Large intestine (tissue), 3 donors: ENCODE data around the gene RIN1. TPM values are rescaled to one million over a fixed set of nuclear protein-coding genes. Genes with fewer than 3 reads are reported as not detected.
"Not testable (repeated sequence)": the region's sequence is repeated elsewhere in the genome, so short reads cannot be mapped to it uniquely, and the experiment has no call there.

Experiments used
- DNase-seq, 2 donors: peaks; one replicate each; pipeline versions ENCODE4 v3.0.0 to v3.0.0-alpha.2; 2013
- H3K27ac ChIP-seq: one replicate; pipeline ENCODE4 v1.5.1; 2013; ENCODE audit warnings: low read length
- H3K27me3 ChIP-seq: 2 replicates; pipeline ENCODE4 v1.6.1; 2013; ENCODE audit warnings: low read length; ENCODE audit not compliant: control insufficient read depth, insufficient read depth
- H3K36me3 ChIP-seq: 2 replicates; pipeline ENCODE4 v1.6.1; 2013; ENCODE audit warnings: low read length; ENCODE audit not compliant: control insufficient read depth, insufficient read depth
- H3K4me1 ChIP-seq: one replicate; pipeline ENCODE4 v1.6.1; 2013; ENCODE audit warnings: low read length; ENCODE audit not compliant: control insufficient read depth, insufficient read depth
- H3K4me3 ChIP-seq: one replicate; pipeline ENCODE4 v1.5.1; 2013; ENCODE audit warnings: low read length
- H3K9me3 ChIP-seq: one replicate; pipeline ENCODE4 v1.6.1; 2013; ENCODE audit warnings: mild to moderate bottlenecking, low read depth, low read length, moderate library complexity; ENCODE audit not compliant: control insufficient read depth
- WGBS: methylation state at CpG from one replicate; pipeline ENCODE4 v1.1.5; 2013; ENCODE audit warnings: low lambda C conversion rate; ENCODE audit not compliant: insufficient coverage; 5-methylcytosine and 5-hydroxymethylcytosine counted together
- polyA plus RNA-seq: library from polyadenylated mRNA; unstranded; fragments of 120-200 nt; gene quantifications from one replicate; pipeline ENCODE4 v1.2.1, GENCODE V29; 2013

The RIN1 gene
- polyA plus RNA-seq, 1 donor: 5.2 TPM

DNA sequence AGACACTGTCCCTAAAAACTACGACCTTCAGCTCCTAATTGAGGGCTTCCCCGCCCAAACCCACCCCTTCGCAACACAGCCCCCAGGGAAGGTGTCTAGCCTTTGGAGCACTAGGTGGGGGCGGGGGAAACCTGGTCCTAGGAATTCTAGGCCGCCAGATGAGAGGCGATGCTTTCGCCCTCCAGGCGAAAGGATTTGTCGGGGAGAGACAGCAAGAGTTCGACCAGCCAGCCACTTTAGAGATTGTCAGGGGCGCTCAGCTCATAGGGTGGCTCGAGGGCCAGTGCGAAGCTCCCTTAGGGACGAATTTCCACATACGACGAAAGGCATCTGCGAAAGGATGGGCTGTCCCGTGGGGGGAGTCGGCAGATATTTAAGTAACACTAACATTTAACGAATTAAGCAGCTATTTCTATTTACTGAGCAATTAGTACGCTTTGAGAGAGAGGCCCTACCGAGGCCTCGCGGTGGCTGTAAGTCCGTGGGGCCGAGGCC, 24.7 kb downstream of the RIN1 start:
- Histone ChIP-seq H3K27me3 (no peaks in the 10 kb centered on the region), H3K36me3 (no peaks in the 10 kb centered on the region), H3K4me3 (peak overlapping the region; percentile 58), H3K4me1 (peaks cover 13% of the 10 kb centered on the region), H3K27ac (peak overlapping the region; percentile 98), H3K9me3 (no peaks in the 10 kb centered on the region)
- no peak for DNase-seq
- WGBS: no CpG with 5 or more reads among the region's 26 CpGs

DNA sequence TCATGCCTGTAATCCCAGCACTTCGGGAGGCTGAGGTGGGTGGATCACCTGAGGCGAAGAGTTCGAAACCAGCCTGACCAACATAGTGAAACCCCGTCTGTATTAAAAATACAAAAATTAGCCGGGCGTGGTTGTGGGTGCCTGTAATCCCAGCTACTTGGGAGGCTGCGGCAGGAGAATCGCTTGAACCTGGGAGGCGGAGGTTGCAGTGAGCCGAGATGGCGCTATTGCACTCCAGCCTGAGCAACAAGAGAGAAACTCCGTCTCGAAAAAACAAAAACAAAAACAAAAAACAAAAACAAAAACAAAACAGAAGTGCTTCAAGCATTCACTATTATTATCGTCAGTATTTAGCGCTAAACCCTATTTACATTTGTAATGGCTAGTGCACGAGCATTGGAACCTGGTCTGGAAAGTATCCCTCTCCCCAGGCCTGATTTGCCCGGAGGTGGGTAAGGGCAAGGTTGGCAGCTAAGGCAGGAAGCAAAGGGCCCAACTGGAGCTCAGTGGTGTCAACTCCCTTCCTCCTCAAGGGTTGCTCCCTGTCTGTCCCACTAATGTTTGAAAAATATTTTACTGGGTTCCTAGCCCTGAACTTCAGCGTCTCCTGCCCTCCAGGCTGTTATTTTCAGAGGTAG, 25.3 kb downstream of the RIN1 start:
- not testable (repeated sequence) for H3K9me3 ChIP-seq, H3K36me3 ChIP-seq, H3K27ac ChIP-seq, H3K4me3 ChIP-seq, H3K27me3 ChIP-seq, DNase-seq
- H3K4me1 ChIP-seq: peaks cover 13% of the 10 kb centered on the region
- WGBS: 90% methylated on average over 2 of the region's 18 CpGs

DNA sequence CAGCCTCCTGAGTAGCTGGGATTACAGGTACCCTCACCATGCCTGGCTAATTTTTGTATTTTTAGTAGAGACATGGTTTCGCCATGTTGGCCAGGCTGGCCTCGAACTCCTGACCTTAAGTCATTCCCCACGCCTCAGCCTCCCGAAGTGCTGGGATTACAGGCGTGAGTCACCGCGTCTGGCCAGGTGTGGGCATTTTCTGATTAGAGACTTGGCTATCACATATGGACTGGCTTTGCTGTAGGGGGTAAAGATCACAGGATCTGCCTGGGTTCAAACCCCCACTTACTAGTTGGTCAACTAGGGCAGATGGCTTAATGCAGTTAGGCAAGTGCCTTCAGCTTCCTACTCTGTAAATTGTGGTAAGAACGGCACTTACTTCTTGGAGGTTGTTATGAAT, 25.9 kb downstream of the RIN1 start:
- H3K4me3 ChIP-seq: no peak overlapping the region
- H3K27me3 ChIP-seq: no peaks in the 10 kb centered on the region
- no peaks in the 10 kb centered on the region for H3K9me3 ChIP-seq
- no peaks in the 10 kb centered on the region for H3K36me3 ChIP-seq
- no CpG with 5 or more reads among the region's 8 CpGs for WGBS
- no peak overlapping the region for H3K27ac ChIP-seq
- no peak for DNase-seq
- peaks cover 13% of the 10 kb centered on the region for H3K4me1 ChIP-seq

DNA sequence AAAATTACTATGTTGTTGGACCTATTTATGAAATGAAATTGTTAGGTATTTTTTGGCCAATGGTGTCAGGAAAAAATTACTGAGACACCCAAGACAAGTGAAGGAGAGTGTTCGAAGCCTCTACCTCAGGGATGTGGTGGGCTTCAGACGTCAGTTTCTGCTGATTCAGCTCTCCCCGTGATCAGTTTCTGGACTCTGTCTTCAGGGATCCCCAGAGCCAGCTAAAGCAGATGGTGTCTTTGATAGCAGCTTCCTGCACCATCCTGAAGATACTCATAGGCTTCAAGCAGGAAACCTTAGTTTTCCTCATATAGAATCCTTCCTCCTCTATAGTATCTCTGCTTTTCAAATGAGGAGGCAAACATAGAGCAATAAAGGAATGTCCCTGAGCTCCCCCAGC, 26.8 kb downstream of the RIN1 start:
- no peak overlapping the region for H3K4me3 ChIP-seq
- no peaks in the 10 kb centered on the region for H3K9me3 ChIP-seq
- H3K27ac ChIP-seq: no peak overlapping the region
- no peaks in the 10 kb centered on the region for H3K36me3 ChIP-seq
- WGBS: no CpG with 5 or more reads among the region's 3 CpGs
- H3K27me3 ChIP-seq: no peaks in the 10 kb centered on the region
- no peak for DNase-seq
- H3K4me1 ChIP-seq: peaks cover 13% of the 10 kb centered on the region

DNA sequence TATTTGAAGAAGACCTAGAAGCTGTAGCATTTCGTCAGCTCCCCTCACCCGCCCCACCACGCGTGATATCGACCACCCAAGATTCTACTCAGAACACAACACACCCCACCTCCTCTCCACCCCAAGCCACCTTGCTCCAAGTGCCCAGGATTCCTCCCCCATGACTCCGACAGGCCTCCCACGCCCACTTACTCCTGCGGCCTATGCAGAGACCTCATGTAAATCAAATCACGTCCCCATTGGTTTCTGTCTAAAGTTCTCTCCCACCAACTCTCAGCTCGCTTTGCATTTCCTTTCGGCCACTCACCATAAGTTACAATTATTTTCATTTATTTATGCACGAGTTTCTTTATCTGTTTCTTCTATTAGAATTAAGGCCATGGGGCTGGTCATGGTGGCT, 33.6 kb downstream of the RIN1 start:
- no peaks in the 10 kb centered on the region for H3K4me1 ChIP-seq
- no peak overlapping the region for H3K4me3 ChIP-seq
- 100% methylated on average over 3 of the region's 12 CpGs for WGBS
- no peaks in the 10 kb centered on the region for H3K9me3 ChIP-seq
- no peak for DNase-seq
- no peaks in the 10 kb centered on the region for H3K36me3 ChIP-seq
- no peak overlapping the region for H3K27ac ChIP-seq
- peaks cover 7% of the 10 kb centered on the region for H3K27me3 ChIP-seq

DNA sequence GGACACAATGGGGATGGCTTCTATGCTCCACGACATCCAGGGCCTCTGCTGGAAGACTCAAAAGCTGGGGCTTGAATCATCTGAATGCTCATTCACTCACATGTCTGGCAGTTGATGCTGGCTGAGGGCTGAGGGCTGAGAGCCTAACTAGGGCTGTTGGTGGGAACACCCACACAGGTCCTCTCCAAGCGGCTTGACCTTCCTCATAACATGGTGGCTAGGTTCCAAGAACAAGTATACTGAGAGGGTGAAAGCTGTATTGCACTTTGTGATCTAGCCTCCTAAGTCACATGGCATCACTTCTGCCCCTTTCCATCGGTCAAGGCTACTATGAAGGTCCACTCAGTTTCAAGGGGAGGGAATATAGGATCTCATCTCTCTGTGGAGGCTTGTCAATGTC, 37.0 kb downstream of the RIN1 start:
- no peaks in the 10 kb centered on the region for H3K4me1 ChIP-seq
- no peaks in the 10 kb centered on the region for H3K36me3 ChIP-seq
- H3K9me3 ChIP-seq: peaks cover 4% of the 10 kb centered on the region
- no CpG with 5 or more reads among the region's 3 CpGs for whole genome bisulfite sequencing
- DNase-seq: no peak
- peaks cover 23% of the 10 kb centered on the region for H3K27me3 ChIP-seq
- H3K27ac ChIP-seq: no peak overlapping the region
- no peak overlapping the region for H3K4me3 ChIP-seq

DNA sequence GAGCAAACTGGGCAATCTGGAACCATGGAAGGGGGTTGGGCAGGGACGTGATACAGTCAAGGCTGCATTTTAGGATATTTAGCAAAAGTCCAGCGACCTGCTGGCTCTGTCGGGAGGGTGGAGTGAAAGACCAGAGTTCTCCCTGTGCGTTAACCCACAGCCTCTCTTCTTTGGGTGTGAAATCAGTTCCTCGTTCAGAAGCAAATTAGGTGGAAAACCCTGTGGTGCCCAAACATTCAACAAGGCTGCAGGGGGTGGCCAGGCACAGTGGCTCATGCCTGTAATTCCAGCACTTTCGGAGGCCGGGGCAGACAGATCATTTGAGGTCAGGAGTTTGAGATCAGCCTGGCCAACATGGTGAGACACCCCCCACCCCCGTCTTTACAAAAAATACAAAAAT, 38.6 kb downstream of the RIN1 start:
- no peaks in the 10 kb centered on the region for H3K4me1 ChIP-seq
- H3K9me3 ChIP-seq: peaks cover 4% of the 10 kb centered on the region
- no CpG with 5 or more reads among the region's 8 CpGs for WGBS
- H3K4me3 ChIP-seq: no peak overlapping the region
- no peaks in the 10 kb centered on the region for H3K36me3 ChIP-seq
- DNase-seq: no peak
- peaks cover 38% of the 10 kb centered on the region for H3K27me3 ChIP-seq
- H3K27ac ChIP-seq: no peak overlapping the region

DNA sequence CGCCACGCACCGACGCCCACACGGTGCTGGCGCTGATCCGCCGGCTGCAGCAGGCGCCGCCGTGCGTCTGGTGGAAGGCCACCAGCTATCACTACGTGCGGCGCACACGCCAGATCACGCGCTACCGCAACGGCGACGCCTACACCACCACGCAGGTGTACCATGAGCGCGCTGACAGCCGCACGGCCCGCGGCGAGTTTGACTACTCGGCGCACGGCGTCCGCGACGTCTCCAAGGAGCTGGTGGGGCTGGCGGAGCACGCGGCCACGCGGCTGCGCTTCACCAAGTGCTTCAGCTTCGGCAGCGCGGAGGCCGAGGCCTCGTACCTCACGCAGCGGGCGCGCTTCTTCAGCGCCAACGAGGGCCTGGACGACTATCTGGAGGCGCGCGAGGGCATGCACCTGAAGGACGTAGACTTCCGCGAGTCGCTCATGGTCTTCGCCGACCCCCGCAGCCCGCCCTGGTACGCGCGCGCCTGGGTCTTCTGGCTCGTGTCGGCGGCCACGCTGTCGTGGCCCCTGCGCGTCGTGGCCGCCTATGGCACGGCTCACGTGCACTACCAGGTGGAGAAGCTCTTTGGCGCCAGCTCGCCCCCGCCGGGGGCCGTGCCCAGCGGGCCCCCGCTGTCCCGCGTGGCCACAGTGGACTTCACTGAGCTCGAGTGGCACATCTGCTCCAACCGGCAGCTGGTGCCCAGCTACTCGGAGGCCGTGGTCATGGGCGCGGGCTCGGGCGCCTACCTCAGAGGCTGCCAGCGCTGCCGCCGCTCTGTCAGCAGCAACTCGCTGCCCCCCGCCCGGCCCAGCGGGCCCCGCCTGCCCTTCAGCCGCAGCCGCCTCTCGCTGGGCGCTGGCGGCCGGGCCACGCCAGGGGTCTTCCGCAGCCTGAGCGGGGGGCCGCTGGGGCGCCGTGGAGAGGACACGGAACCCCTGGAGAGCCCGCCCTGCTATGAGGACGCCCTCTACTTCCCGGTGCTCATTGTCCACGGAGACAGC, 41.3 kb downstream of the RIN1 start:
- Histone ChIP-seq H3K4me3 (no peak overlapping the region), H3K9me3 (peaks cover 4% of the 10 kb centered on the region), H3K4me1 (peaks cover 9% of the 10 kb centered on the region), H3K27ac (no peak overlapping the region), H3K27me3 (peaks cover 52% of the 10 kb centered on the region), H3K36me3 (no peaks in the 10 kb centered on the region)
- no peak for DNase-seq
- WGBS: no CpG with 5 or more reads among the region's 123 CpGs

DNA sequence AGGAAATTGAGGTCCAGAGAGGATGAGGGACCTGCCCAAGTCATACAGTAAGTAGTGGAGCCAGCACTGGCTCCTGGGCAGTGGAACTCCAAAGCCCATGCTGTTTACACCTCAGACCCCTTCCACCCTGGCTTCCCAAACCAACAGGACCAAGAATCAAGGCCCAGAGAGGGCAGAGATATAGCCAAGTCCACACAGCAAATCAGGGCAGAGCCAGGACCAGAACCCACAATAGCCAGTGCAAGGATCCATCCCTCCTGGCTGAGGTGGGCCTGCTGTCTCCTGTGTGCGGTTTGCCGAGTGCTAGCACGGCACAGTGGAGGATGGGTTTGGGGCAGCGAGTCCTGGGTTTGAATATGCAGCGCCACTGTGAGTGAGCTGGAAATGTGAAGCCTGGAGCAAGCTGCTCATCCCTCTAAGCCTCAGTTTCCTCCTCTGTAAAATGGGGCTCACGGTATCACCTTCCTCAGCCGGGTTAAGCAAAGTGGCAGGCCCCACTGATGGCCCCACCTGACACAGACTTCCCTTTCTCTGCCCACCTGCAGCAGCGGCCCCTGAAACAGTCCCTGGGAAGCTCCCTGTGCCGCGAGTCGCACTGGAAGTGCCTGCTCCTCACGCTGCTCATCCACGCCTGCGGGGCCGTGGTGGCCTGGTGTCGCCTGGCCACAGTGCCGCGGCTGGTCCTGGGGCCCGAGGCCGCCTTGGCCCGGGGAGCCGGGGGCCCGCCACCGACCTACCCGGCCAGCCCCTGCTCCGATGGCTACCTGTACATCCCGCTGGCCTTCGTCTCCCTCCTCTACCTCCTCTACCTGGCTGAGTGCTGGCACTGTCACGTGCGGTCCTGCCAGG, 42.2 kb downstream of the RIN1 start:
- Histone ChIP-seq H3K9me3 (peaks cover 4% of the 10 kb centered on the region), H3K4me1 (peaks cover 13% of the 10 kb centered on the region), H3K27ac (no peak overlapping the region), H3K4me3 (no peak overlapping the region), H3K27me3 (peaks cover 52% of the 10 kb centered on the region), H3K36me3 (no peaks in the 10 kb centered on the region)
- DNase-seq: no peak
- WGBS: 100% methylated on average over 1 of the region's 30 CpGs

DNA sequence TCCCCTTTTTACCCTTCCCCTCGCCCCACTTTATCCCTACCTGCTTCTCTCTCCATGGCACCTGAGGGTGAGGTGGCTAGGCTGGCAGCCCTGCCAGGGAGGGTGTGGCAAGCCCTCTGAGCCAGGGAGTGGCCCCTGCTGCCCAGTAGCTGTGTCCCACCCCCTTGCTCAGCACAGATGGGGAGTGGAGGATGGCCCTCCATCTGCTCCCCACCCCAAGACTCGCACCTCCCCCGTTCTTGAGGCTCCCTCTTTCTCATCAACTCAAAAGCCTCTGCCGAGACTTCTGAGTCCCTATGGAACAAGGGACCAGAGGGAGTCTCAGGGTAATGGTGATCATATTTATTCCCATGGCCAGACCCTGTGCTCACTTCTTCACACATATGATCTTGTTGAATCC, 42.9 kb downstream of the RIN1 start:
- WGBS: no CpG with 5 or more reads among the region's 4 CpGs
- Histone ChIP-seq H3K36me3 (no peaks in the 10 kb centered on the region), H3K4me3 (no peak overlapping the region), H3K27ac (no peak overlapping the region), H3K9me3 (peaks cover 4% of the 10 kb centered on the region), H3K4me1 (peaks cover 13% of the 10 kb centered on the region), H3K27me3 (peaks cover 51% of the 10 kb centered on the region)
- no peak for DNase-seq
